ENCODE data around the gene PLD3. TPM values are rescaled to one million over a fixed set of nuclear protein-coding genes. Genes with fewer than 3 reads are reported as not detected.
A peak's percentile ranks its signal among the peaks of the same experiment; 100 is the strongest.

PLD3 gene
- total and polyA plus RNA-seq, 12 donors: 116 to 238 (median 169) TPM

DNA sequence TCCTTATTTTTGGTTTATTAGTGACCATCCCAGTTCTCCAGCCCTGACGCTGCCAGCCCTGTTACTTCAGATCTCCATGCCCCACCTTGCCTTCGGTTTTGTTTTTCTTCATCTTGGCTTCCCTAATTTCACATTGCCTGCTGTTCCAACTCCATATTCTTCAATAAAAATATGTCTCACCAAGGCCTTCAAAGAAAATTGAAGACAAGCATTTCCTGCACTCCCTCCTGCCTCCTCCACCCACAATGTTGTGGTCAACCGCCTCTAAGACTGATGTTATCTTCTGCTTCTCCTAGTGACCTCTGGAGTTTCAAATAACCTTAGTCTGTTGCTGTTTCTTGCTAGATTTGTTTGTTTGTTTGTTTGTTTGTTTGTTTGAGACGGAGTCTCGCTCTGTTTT, 14.6 kb downstream of the PLD3 start:
- Histone ChIP-seq H3K4me3 (no peak overlapping the region), H3K36me3 (peaks cover 0 to 31% (median 3%) of the 10 kb centered on the region in 9 donors), H3K9me3 (no peaks in the 10 kb centered on the region), H3K4me1 (peaks cover 0 to 80% (median 2%) of the 10 kb centered on the region in 9 donors), H3K27me3 (no peaks in the 10 kb centered on the region), H3K27ac (peak overlapping the region in 1 of 10 donors; percentile 73)
- intact Hi-C loops (cut with DNase I): no loop called here
- ATAC-seq (no peak), DNase-seq (no peak)
- 86 to 89% methylated on average over 5 of the region's 5 CpGs for WGBS, 2 donors
- TF ChIP-seq, protein P1, sequence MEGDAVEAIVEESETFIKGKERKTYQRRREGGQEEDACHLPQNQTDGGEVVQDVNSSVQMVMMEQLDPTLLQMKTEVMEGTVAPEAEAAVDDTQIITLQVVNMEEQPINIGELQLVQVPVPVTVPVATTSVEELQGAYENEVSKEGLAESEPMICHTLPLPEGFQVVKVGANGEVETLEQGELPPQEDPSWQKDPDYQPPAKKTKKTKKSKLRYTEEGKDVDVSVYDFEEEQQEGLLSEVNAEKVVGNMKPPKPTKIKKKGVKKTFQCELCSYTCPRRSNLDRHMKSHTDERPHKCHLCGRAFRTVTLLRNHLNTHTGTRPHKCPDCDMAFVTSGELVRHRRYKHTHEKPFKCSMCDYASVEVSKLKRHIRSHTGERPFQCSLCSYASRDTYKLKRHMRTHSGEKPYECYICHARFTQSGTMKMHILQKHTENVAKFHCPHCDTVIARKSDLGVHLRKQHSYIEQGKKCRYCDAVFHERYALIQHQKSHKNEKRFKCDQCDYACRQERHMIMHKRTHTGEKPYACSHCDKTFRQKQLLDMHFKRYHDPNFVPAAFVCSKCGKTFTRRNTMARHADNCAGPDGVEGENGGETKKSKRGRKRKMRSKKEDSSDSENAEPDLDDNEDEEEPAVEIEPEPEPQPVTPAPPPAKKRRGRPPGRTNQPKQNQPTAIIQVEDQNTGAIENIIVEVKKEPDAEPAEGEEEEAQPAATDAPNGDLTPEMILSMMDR (IDR thresholded peaks at IDR 0.05): no peak

- no peaks in the 10 kb centered on the region for H3K27me3 ChIP-seq
- H3K27ac ChIP-seq: no peak overlapping the region
- 63 to 67% methylated on average over 3 of the region's 3 CpGs for WGBS, 2 donors
- peaks cover 0 to 41% (median 10%) of the 10 kb centered on the region in 9 donors for H3K36me3 ChIP-seq
- no peak for DNase-seq
- H3K4me3 ChIP-seq: peak overlapping the region in 4 of 10 donors; percentile 36 to 49 (median 48)
- H3K4me1 ChIP-seq: peaks cover 0 to 62% (median 2%) of the 10 kb centered on the region in 9 donors
- ATAC-seq: no peak
- intact Hi-C loops (cut with DNase I): no loop called here
- no peaks in the 10 kb centered on the region for H3K9me3 ChIP-seq
- TF ChIP-seq, protein P1 (IDR thresholded peaks at IDR 0.05): no peak
Measured at GRCh38 chr19:40365010-40365409, 16.5 kb downstream of the PLD3 start.

DNA sequence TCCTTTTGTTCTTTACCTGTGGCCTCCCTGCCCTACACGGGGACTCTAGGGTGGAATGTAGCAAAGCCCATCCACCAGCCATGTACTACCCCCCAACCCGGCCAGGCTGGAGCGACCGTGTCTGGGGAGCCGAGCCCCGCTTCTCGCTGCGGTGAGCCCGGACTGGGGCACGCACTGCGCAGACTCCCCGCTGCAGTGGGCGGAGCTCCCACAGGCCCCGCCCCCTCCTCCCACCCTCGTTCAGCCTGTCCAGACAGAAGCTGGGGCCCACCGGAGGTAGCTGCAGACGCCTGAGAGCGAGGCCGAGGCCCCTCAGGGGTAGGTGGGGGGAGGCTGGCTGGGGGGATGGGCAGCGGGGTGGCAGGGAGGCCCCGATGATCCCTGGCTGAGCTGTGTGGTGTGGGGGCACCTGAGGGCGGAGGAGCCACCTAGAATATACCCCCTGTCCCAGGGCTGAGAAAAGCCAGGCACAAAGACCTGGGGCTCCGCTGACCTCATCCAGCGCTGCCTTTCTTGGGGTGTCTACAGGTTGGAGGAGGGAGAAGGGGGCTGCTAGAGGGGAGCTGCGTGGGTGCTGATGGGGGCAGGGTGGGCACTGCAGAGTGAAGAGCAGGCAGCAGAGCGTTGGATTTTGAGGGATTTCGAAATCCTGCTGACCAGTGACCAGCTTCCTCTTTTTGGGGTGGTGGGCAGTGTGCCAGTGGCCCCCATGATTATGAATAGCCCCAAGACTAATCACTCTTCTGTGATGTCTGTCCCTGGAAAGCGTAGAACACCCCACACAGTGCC, 17.3 kb downstream of the PLD3 start:
- H3K27me3 ChIP-seq: no peaks in the 10 kb centered on the region
- ATAC-seq: peak; percentile 74 to 92 (median 86)
- peaks cover 0 to 54% (median 2%) of the 10 kb centered on the region in 9 donors for H3K4me1 ChIP-seq
- TF ChIP-seq, protein P1 (IDR thresholded peaks at IDR 0.05): no peak
- intact Hi-C loops (cut with DNase I): no loop called here
- peak overlapping the region in 1 of 10 donors; percentile 78 for H3K27ac ChIP-seq
- DNase-seq: peak; percentile 51 to 72
- H3K4me3 ChIP-seq: peak overlapping the region in 8 of 10 donors; percentile 11 to 49 (median 44)
- no peaks in the 10 kb centered on the region for H3K9me3 ChIP-seq
- WGBS, 2 donors: 26 to 38% methylated on average over 28 of the region's 28 CpGs
- peaks cover 0 to 49% (median 10%) of the 10 kb centered on the region in 9 donors for H3K36me3 ChIP-seq

DNA sequence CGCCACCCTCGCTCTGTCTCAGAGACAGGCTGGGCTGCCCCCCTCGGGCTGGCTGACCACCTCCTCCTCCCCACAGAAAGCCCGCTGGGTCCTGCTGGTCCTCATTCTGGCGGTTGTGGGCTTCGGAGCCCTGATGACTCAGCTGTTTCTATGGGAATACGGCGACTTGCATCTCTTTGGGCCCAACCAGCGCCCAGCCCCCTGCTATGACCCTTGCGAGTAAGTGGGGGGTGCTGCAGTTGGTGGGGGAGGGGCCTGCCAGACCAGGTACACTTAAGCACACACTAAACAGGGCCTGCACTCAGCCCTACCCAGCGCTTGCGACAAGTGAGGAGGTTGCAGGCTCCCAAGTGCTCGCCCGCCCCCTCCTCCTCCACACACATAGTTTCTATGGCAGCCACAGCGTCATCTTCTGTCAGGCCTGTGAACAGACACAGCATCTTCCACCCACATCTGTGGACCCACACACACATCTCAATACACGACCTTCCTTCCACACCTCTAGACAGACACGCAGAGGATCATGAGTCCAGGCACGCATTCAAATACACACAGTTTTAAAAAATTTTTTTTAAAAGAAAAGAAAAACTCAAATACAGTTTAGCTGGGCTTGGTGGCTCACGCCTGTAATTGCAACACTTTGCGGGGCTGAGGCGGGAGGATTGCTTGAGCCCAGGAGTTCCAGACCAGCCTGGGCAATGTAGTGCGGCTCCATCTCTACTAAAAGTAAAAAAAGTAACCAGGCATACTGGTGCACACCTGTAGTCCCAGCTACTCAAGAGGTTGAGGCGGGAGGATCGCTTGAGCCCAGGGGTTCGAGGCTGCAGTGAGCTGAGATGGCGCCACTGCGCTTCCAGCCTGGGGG, 18.4 kb downstream of the PLD3 start:
- peaks cover 0 to 60% (median 11%) of the 10 kb centered on the region in 9 donors for H3K36me3 ChIP-seq
- intact Hi-C loops (cut with DNase I): no loop called here
- H3K27me3 ChIP-seq: no peaks in the 10 kb centered on the region
- peaks cover 0 to 44% (median 2%) of the 10 kb centered on the region in 9 donors for H3K4me1 ChIP-seq
- TF ChIP-seq, protein P1 (IDR thresholded peaks at IDR 0.05): no peak
- 79 to 84% methylated on average over 27 of the region's 27 CpGs for WGBS, 2 donors
- H3K27ac ChIP-seq: no peak overlapping the region
- H3K4me3 ChIP-seq: peak overlapping the region in 1 of 10 donors; percentile 49
- ATAC-seq (peak in 1 of 8 donors; percentile 10), DNase-seq (no peak)
- no peaks in the 10 kb centered on the region for H3K9me3 ChIP-seq
